SK-N-SH (cell line): ENCODE results near the gene MT1F. TPM values are rescaled to one million over a fixed set of nuclear protein-coding genes. Genes with fewer than 3 reads are reported as not detected.
"Not testable (repeated sequence)": the region's sequence is repeated elsewhere in the genome, so short reads cannot be mapped to it uniquely, and the experiment has no call there.

Source experiments
- CTCF ChIA-PET: fragments of 300-600, 350-600 bp; formaldehyde crosslinking; extraction: SDS; loops from one replicate; lab custom pipeline; 2021; lab: Yijun Ruan, JAX
- POLR2A ChIA-PET: fragments of 350-600 bp; sonication (Branson Sonifier 250); formaldehyde crosslinking; extraction: SDS; loops from one replicate; lab custom pipeline; 2020; ENCODE audit warnings: antibody characterized with exemption, inconsistent platforms; lab: Yijun Ruan, JAX
- DNase-seq: peaks from one replicate; pipeline ENCODE4 v3.0.0; 2012
- H2AFZ ChIP-seq: fragments of 200-600 bp; sonication (generic); 2 replicates; pipeline ENCODE4 v1.8.1; 2016; ENCODE audit warnings: antibody characterized with exemption, mild to moderate bottlenecking, low read depth
- H3F3A ChIP-seq: fragments of 200-600 bp; sonication (generic); replicated peaks from 2 replicates; pipeline ENCODE3; 2016; ENCODE audit warnings: antibody characterized with exemption, mild to moderate bottlenecking; ENCODE audit not compliant: insufficient read depth
- H3K27ac ChIP-seq, 2 experiments: fragments of 200-500 bp in 1 of 2; fragments of 200-600 bp in 1 of 2; sonication (Bioruptor generic) in 1 of 2; sonication (generic), shearing (Covaris generic) in 1 of 2; 2 replicates each; pipeline versions ENCODE4 v1.5.1 to v1.6.1; 2014 to 2016; ENCODE audit warnings: low read depth in 2 of 2, inconsistent platforms in 1 of 2, low read length in 1 of 2, mild to moderate bottlenecking in 1 of 2, mixed read lengths in 1 of 2
- H3K27me3 ChIP-seq: fragments of 200-600 bp; sonication (generic), shearing (Covaris generic); 2 replicates; pipeline ENCODE4 v1.6.1; 2016; ENCODE audit warnings: mixed run types; ENCODE audit not compliant: insufficient read depth
- H3K36me3 ChIP-seq, 2 experiments: fragments of 200-500 bp in 1 of 2; fragments of 200-600 bp in 1 of 2; sonication (Bioruptor generic) in 1 of 2; sonication (generic) in 1 of 2; replicated peaks in 1 of 2; 2 replicates each; pipeline versions ENCODE3 to v1.5.1; 2014 to 2016; ENCODE audit warnings: low read length in 1 of 2, mild to moderate bottlenecking in 1 of 2; ENCODE audit not compliant: insufficient read depth in 2 of 2, control insufficient read depth in 1 of 2
- H3K4me1 ChIP-seq, 2 experiments: fragments of 200-500 bp in 1 of 2; fragments of 200-600 bp in 1 of 2; sonication (Bioruptor generic) in 1 of 2; sonication (generic), shearing (Covaris generic) in 1 of 2; 2 replicates each; pipeline versions ENCODE4 v1.5.1 to v1.6.1; 2014 to 2016; ENCODE audit warnings: low read depth in 1 of 2, low read length in 1 of 2, mixed run types in 1 of 2; ENCODE audit not compliant: insufficient read depth in 2 of 2, control insufficient read depth in 1 of 2
- H3K4me2 ChIP-seq: fragments of 200-600 bp; sonication (generic), shearing (Covaris generic); 2 replicates; pipeline ENCODE4 v1.6.1; 2017; ENCODE audit warnings: mixed run types
- H3K4me3 ChIP-seq, 2 experiments: fragments of 200-500 bp in 1 of 2; fragments of 200-600 bp in 1 of 2; sonication (Bioruptor generic) in 1 of 2; sonication (generic), shearing (Covaris generic) in 1 of 2; 2 replicates each; pipeline versions ENCODE4 v1.5.1 to v1.8.1; 2014 to 2016; ENCODE audit warnings: low read depth in 2 of 2, inconsistent platforms in 1 of 2, low read length in 1 of 2, mild to moderate bottlenecking in 1 of 2, mixed read lengths in 1 of 2, moderate library complexity in 1 of 2
- H3K79me2 ChIP-seq: fragments of 200-600 bp; sonication (generic); 2 replicates; pipeline ENCODE4 v1.8.1; 2017; ENCODE audit warnings: mild to moderate bottlenecking; ENCODE audit not compliant: insufficient read depth
- H3K9ac ChIP-seq: fragments of 200-600 bp; sonication (generic); 2 replicates; pipeline ENCODE4 v1.6.1; 2017; ENCODE audit warnings: mixed run types
- H3K9me2 ChIP-seq: fragments of 200-600 bp; sonication (generic); 2 replicates; pipeline ENCODE4 v1.6.1; 2017; ENCODE audit warnings: mixed run types
- H3K9me3 ChIP-seq: fragments of 200-600 bp; sonication (generic); 2 replicates; pipeline ENCODE4 v1.6.1; 2017; ENCODE audit warnings: mixed run types, mild to moderate bottlenecking, moderate library complexity
- H4K20me1 ChIP-seq: fragments of 200-600 bp; sonication (generic); 2 replicates; pipeline ENCODE4 v1.6.1; 2017; ENCODE audit warnings: mild to moderate bottlenecking, mixed run types; ENCODE audit not compliant: insufficient read depth
- CHD2 ChIP-seq: fragments of 150-350 bp; IDR thresholded peaks from 2 replicates; pipeline ENCODE4 v1.6.1; 2018; ENCODE audit warnings: low read length; ENCODE audit not compliant: partially characterized antibody
- CTCF ChIP-seq: fragments of 200-600 bp; sonication (generic); IDR thresholded peaks from 2 replicates; pipeline ENCODE4 v1.6.1; 2017; ENCODE audit warnings: antibody characterized with exemption, mild to moderate bottlenecking, moderate library complexity
- ELF1 ChIP-seq: IDR thresholded peaks from 2 replicates; pipeline ENCODE4 v1.4.0; 2012
- EP300 ChIP-seq, 2 experiments: IDR thresholded peaks; 2 replicates each; pipeline versions ENCODE4 v1.4.0 to v1.6.1; 2012; ENCODE audit warnings: borderline replicate concordance in 1 of 2, low read depth in 1 of 2, low read length in 1 of 2
- GATA2 ChIP-seq: sonication (generic); formaldehyde crosslinking; IDR thresholded peaks from 2 replicates; pipeline ENCODE4 v1.5.0; 2020; ENCODE audit warnings: mild to moderate bottlenecking, missing genetic modification reagents
- JUND ChIP-seq: IDR thresholded peaks from 2 replicates; pipeline ENCODE4 v1.4.0; 2012
- MEF2A ChIP-seq: IDR thresholded peaks from 2 replicates; pipeline ENCODE4 v1.4.0; 2012; ENCODE audit warnings: low read depth, borderline replicate concordance
- NFIC ChIP-seq: IDR thresholded peaks from 2 replicates; pipeline ENCODE4 v1.4.0; 2012; ENCODE audit warnings: borderline replicate concordance
- NRF1 ChIP-seq: IDR thresholded peaks from 2 replicates; pipeline ENCODE4 v1.6.1; 2012; ENCODE audit warnings: low read depth, mild to moderate bottlenecking, low read length
- PBX3 ChIP-seq: IDR thresholded peaks from 2 replicates; pipeline ENCODE4; 2012
- RAD21 ChIP-seq: IDR thresholded peaks from 2 replicates; pipeline ENCODE4 v1.6.1; 2012; ENCODE audit warnings: mild to moderate bottlenecking, low read length
- SMC3 ChIP-seq: IDR thresholded peaks from 2 replicates; pipeline ENCODE4 v1.6.1; 2012; ENCODE audit warnings: low read depth, low read length, improper control_type of control experiment
- TAF1 ChIP-seq: IDR thresholded peaks from 2 replicates; pipeline ENCODE4 v1.6.1; 2012; ENCODE audit warnings: low read depth, mild to moderate bottlenecking, low read length, moderate library complexity, borderline replicate concordance
- TEAD4 ChIP-seq: IDR thresholded peaks from 2 replicates; pipeline ENCODE4 v1.4.0; 2012; ENCODE audit warnings: mild to moderate bottlenecking, borderline replicate concordance; ENCODE audit not compliant: insufficient read depth
- YY1 ChIP-seq: IDR thresholded peaks from 2 replicates; pipeline ENCODE4 v1.4.0; 2012; ENCODE audit warnings: low read depth, mild to moderate bottlenecking
- WGBS: methylation state at CpG from one replicate; pipeline ENCODE4 v1.1.6; 2017; ENCODE audit warnings: low lambda C conversion rate; 5-methylcytosine and 5-hydroxymethylcytosine counted together
- polyA plus RNA-seq, 3 experiments: library from polyadenylated mRNA; depleted of rRNA; stranded (reverse); fragments of >200 nt; gene quantifications; 2 replicates each; pipeline ENCODE4 v1.2.3, GENCODE V29; 2012

Gene MT1F
- polyA plus RNA-seq, 1 of the 3 experiments (the other 2 are of a cell fraction) = 13.0 TPM

DNA sequence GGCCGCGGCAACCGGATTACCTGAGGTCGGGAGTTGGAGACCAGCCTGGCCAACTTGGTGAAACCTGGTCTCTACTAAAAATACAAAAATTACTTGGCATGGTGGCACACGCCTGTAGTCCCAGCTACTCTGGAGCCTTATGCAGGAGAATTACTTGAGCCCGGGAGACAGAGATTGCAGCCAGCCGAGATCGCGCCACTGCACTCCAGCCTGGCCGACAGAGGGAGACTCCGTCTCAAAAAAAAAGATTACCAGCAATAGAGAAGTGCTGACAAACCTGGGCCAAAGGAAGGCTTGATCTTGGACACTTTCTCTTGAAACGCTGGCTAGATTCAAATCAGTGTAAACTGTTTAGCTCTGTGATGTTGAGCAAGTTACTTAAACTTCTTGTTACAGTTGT lies 16.2 kb downstream of the MT1F start:
- DNase-seq = no peak
- Histone ChIP-seq H3K9ac (no peak overlapping the region), H3K4me1 (no peaks in the 10 kb centered on the region; a peak in 1 of 4 replicates), H3K4me3 (no peak overlapping the region), H3K9me2 (no peaks in the 10 kb centered on the region), H3F3A (no peaks in the 10 kb centered on the region), H3K9me3 (no peaks in the 10 kb centered on the region), H2AFZ (no peak overlapping the region), H4K20me1 (no peaks in the 10 kb centered on the region), H3K36me3 (no peaks in the 10 kb centered on the region), H3K79me2 (no peaks in the 10 kb centered on the region), H3K27ac (no peak overlapping the region), H3K27me3 (peaks cover 23% of the 10 kb centered on the region)
- ChIA-PET POLR2A (no interaction called here), CTCF (interaction anchor here (0.6 to 1.2 kb wide), 8 partner anchors 11 to 1122 kb away, joined by 3 to 4 read pairs (median 3); no protein-coding TSS in a partner anchor)
- 70% methylated on average over 12 of the region's 12 CpGs for whole genome bisulfite sequencing
- TF ChIP-seq YY1 (no peak), SMC3 (peak; percentile 33), CTCF (peak; percentile 46), EP300 (IDR thresholded peaks at IDR 0.05; ENCODE audit: borderline replicate concordance in 1 of 2, low read depth in 1 of 2, low read length in 1 of 2) (no peak), TEAD4 (no peak), JUND (no peak), GATA2 (CRISPR knock-in tag) (no peak), NRF1 (no peak), RAD21 (peak; percentile 52)
- TF ChIP-seq, all 33 proteins: peak for 3
- no peak overlapping the region for H3K4me2 ChIP-seq

DNA sequence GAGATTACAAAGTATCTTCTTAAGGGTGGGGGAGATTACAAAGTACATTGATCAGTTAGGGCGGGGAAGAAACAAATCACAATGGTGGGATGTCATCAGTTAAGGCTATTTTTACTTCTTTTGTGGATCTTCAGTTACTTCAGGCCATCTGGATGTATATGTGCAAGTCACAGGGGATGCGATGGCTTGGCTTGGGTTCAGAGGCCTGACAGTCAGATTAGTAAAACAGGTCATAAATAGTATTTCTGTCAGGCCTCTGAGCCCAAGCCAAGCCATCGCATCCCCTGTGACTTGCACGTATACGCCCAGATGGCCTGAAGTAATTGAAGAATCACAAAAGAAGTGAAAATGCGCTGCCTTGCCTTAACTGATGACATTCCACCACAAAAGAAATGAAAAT lies 16.8 kb downstream of the MT1F start:
- H3F3A ChIP-seq, H3K4me3 ChIP-seq, H3K4me1 ChIP-seq, H3K27ac ChIP-seq, POLR2A ChIA-PET, H3K4me2 ChIP-seq, DNase-seq, H3K9me2 ChIP-seq, H4K20me1 ChIP-seq, H3K79me2 ChIP-seq, H2AFZ ChIP-seq, H3K9ac ChIP-seq, H3K9me3 ChIP-seq, H3K36me3 ChIP-seq: not testable (repeated sequence)
- WGBS = 87% methylated on average over 6 of the region's 6 CpGs
- CTCF ChIA-PET = interaction anchor here (0.7 to 1.2 kb wide), 5 partner anchors 11 to 119 kb away, joined by 3 read pairs; no protein-coding TSS in a partner anchor
- H3K27me3 ChIP-seq = peaks cover 17% of the 10 kb centered on the region; the same call in 1 of the 2 replicates

DNA sequence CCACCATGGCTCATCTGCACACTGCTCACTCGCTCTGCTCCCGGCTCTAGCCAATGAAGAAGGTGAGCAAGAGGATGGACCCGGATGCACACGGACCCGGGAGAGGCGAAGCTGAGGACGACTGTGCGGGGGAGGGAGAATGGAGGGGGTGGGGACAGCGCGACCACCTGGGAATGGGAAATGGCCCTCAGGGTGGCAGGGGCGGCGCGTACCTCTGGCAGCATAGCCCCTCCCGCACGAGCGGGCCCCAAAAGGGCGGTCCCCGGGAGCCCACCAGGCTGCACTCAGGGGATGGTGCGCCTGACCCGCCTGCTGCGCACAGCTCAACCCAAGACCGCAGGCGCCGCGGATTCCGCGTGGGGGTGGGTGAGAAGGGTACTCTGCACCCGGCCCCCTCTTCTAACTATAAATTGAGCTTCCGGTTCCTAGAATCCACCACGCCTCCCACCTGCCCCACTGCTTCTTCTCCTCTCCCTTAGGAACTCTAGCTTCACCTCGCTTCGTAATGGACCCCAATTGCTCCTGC lies 18.0 kb downstream of the MT1F start:
- Histone ChIP-seq H3F3A (no peaks in the 10 kb centered on the region), H3K27me3 (peaks cover 5% of the 10 kb centered on the region; the same call in 1 of the 2 replicates), H4K20me1 (no peaks in the 10 kb centered on the region), H3K9ac (no peak overlapping the region), H3K4me2 (no peak overlapping the region), H2AFZ (no peak overlapping the region), H3K9me3 (no peaks in the 10 kb centered on the region), H3K4me3 (no peak overlapping the region), H3K4me1 (no peaks in the 10 kb centered on the region; a peak in 1 of 4 replicates), H3K27ac (no peak overlapping the region), H3K36me3 (no peaks in the 10 kb centered on the region), H3K79me2 (no peaks in the 10 kb centered on the region), H3K9me2 (no peaks in the 10 kb centered on the region)
- 86% methylated on average over 18 of the region's 32 CpGs for WGBS
- ChIA-PET CTCF (interaction anchor here (1.0 kb wide), 1 partner anchor 238 kb away, joined by 3 read pairs; no protein-coding TSS in a partner anchor), POLR2A (no interaction called here)
- TF ChIP-seq CHD2 (no peak), MEF2A (no peak), NFIC (no peak), PBX3 (no peak), TAF1 (no peak), YY1 (no peak), ELF1 (no peak)
- no peak for DNase-seq
